Measurements from ENCODE around the gene TDRD12. TPM values are rescaled to one million over a fixed set of nuclear protein-coding genes. Genes with fewer than 3 reads are reported as not detected.

The TDRD12 gene
- total and polyA plus RNA-seq, 2 of the 13 experiments (the other 11 are each of a cell fraction or from before 2014, with no cell fraction given) = 0.03 to 0.40 TPM

GRCh38 chr19:32869966-32870573, 150.5 kb downstream of the TDRD12 start:
- intact Hi-C loops (cut with micrococcal nuclease; ENCODE audit: unreplicated experiment) = loop anchor here (1.0 to 2.0 kb wide), 3 partner anchors 40 to 271 kb away; partner anchors contain the start of gene FAAP24
- CTCF ChIA-PET (ENCODE audit: low intra/inter-chr PET ratio, low total read pairs) = no interaction called here
- TF ChIP-seq TBP (CRISPR knock-in tag; IDR thresholded peaks at IDR 0.05) = no peak
- TF ChIP-seq YEATS4 (CRISPR knock-in tag; IDR thresholded peaks at IDR 0.05; ENCODE audit: borderline replicate concordance) = 0 out of 2 replicates have a peak, but pooled peaks have one; percentile 11
- TF ChIP-seq MBD4 (IDR thresholded peaks at IDR 0.05; ENCODE audit: borderline replicate concordance, low read length) = no peak
- peak; percentile 55; the same call in 1 of the 2 replicates for TF ChIP-seq SP4 (CRISPR knock-in tag; IDR thresholded peaks at IDR 0.05)
- TF ChIP-seq ZBTB7A (CRISPR knock-in tag; IDR thresholded peaks at IDR 0.05) = 0 out of 2 replicates have a peak, but pooled peaks have one; percentile 10
- TF ChIP-seq NRL (CRISPR knock-in tag; IDR thresholded peaks at IDR 0.05; ENCODE audit: borderline replicate concordance) = peak; percentile 65
- TF ChIP-seq IRF1 (CRISPR knock-in tag; IDR thresholded peaks at IDR 0.05; ENCODE audit: low read depth) = no peak
- peak; percentile 65 for TF ChIP-seq ZNF709 (CRISPR knock-in tag; IDR thresholded peaks at IDR 0.05)
- peak; percentile 64; the same call in 1 of the 2 replicates for TF ChIP-seq ZNF572 (CRISPR knock-in tag; IDR thresholded peaks at IDR 0.05)
- TF ChIP-seq SALL1 (CRISPR knock-in tag; IDR thresholded peaks at IDR 0.05) = peak; percentile 50
- 0 out of 2 replicates have a peak, but pooled peaks have one; percentile 5 for TF ChIP-seq ARID5B (CRISPR knock-in tag; IDR thresholded peaks at IDR 0.05)
- no peak for TF ChIP-seq PHF20 (CRISPR knock-in tag; IDR thresholded peaks at IDR 0.05)
- TF ChIP-seq ZNF792 (CRISPR knock-in tag; IDR thresholded peaks at IDR 0.05) = 0 out of 2 replicates have a peak, but pooled peaks have one; percentile 17
- peak; percentile 49; the same call in 1 of the 2 replicates for TF ChIP-seq ZNF598 (CRISPR knock-in tag; IDR thresholded peaks at IDR 0.05; ENCODE audit: borderline replicate concordance)
- no peak for TF ChIP-seq ERF (CRISPR knock-in tag; IDR thresholded peaks at IDR 0.05)
- peak; percentile 94; the same call in 1 of the 2 replicates for TF ChIP-seq ZNF512B (CRISPR knock-in tag; IDR thresholded peaks at IDR 0.05; ENCODE audit: borderline replicate concordance)
- TF ChIP-seq POLR2A (IDR thresholded peaks at IDR 0.05; ENCODE audit: insufficient read depth in 1 of 2, low read depth in 2 of 2, low read length in 2 of 2) = no peak
- TF ChIP-seq ZNF879 (CRISPR knock-in tag; IDR thresholded peaks at IDR 0.05) = 0 out of 2 replicates have a peak, but pooled peaks have one; percentile 9

More at GRCh38 chr19:32869966-32870573, 150.5 kb downstream of the TDRD12 start:
- FAIRE-seq = no peak
- Histone ChIP-seq H3K27ac (ENCODE audit: extremely low read length, insufficient read depth, low read length) (peak overlapping the region; percentile 72), H3K4me3 (replicated peaks in 1 of 3; ENCODE audit: insufficient read depth in 1 of 3, low read depth in 2 of 3, low read length in 3 of 3) (peak overlapping the region; percentile 50 to 74 (median 60)), H3K79me2 (ENCODE audit: insufficient read depth, low read length) (no peaks in the 10 kb centered on the region), H3K27me3 (ENCODE audit: control insufficient read depth in 1 of 2, insufficient read depth in 2 of 2, low read length in 2 of 2) (no peaks in the 10 kb centered on the region), H3K9ac (ENCODE audit: insufficient read depth, low read depth, low read length) (peak overlapping the region; percentile 57), H3K36me3 (replicated peaks in 1 of 2; ENCODE audit: control insufficient read depth in 1 of 2, insufficient read depth in 2 of 2, low read length in 2 of 2) (peaks cover 0 to 1% of the 10 kb centered on the region in 2 experiments; a peak in 2 of 5 replicates), H3K4me1 (ENCODE audit: insufficient read depth, low read length) (peaks cover 26% of the 10 kb centered on the region), H4K20me1 (ENCODE audit: insufficient read depth, low read length) (no peaks in the 10 kb centered on the region), H2AFZ (ENCODE audit: low read length) (peak overlapping the region; percentile 67), H3K4me2 (ENCODE audit: low read depth, low read length) (peak overlapping the region; percentile 100), H3K9me3 (ENCODE audit: low read length) (no peaks in the 10 kb centered on the region)
- BruUV-seq (replicated peaks) = no TSS peak
- 4% methylated on average over 12 of the region's 18 CpGs for WGBS (ENCODE audit: low lambda C conversion rate)
- DNase-seq (ENCODE audit: low spot score) = peak; percentile 16
- peak; percentile 80 for ATAC-seq
- in situ Hi-C loops (cut with HindIII; ENCODE audit: extremely low pct_ligation_motif_present, low pct_unique_long_range_greater_than_20kb) = no loop called here
- POLR2A ChIA-PET = interaction anchor here (0.6 to 1.2 kb wide), 7 partner anchors 16 to 196 kb away, joined by 3 to 4 read pairs (median 3); partner anchors contain the start of gene ANKRD27

Data from HepG2 (cell line).